Inflammatory macrophage (primary cell): ENCODE results near the gene TTLL11.

Experiments used
- DNase-seq, 2 donors: peaks; one replicate each; pipeline ENCODE4 v3.0.0-alpha.2; 2020 to 2022

Gene TTLL11

GRCh38 chr9:121780177-121781040 is 312.7 kb downstream of the TTLL11 start:
- DNase-seq = no peak

- DNase-seq = no peak
Measured at GRCh38 chr9:121779381-121780117, 313.6 kb downstream of the TTLL11 start.

- no peak for DNase-seq
Measured at GRCh38 chr9:121778252-121779225, 314.6 kb downstream of the TTLL11 start.

- DNase-seq = no peak
Measured at GRCh38 chr9:121776739-121777637, 316.1 kb downstream of the TTLL11 start.

GRCh38 chr9:121776001-121776738 is 316.9 kb downstream of the TTLL11 start:
- DNase-seq = no peak

- no peak for DNase-seq
Measured at GRCh38 chr9:121774715-121775613, 318.1 kb downstream of the TTLL11 start.

- DNase-seq = no peak
Measured at GRCh38 chr9:121773954-121774714, 319.0 kb downstream of the TTLL11 start.

- DNase-seq = no peak
Measured at GRCh38 chr9:121773286-121773953, 319.7 kb downstream of the TTLL11 start.

GRCh38 chr9:121772600-121773285 is 320.4 kb downstream of the TTLL11 start:
- no peak for DNase-seq
